Measurements from ENCODE around the gene A1CF. TPM values are rescaled to one million over a fixed set of nuclear protein-coding genes. Genes with fewer than 3 reads are reported as not detected.

Gene A1CF
- total and polyA plus RNA-seq, 10 of the 15 experiments (the other 5 are each of a cell fraction or from before 2014, with no cell fraction given): 0.10 TPM; not detected in 9

DNA sequence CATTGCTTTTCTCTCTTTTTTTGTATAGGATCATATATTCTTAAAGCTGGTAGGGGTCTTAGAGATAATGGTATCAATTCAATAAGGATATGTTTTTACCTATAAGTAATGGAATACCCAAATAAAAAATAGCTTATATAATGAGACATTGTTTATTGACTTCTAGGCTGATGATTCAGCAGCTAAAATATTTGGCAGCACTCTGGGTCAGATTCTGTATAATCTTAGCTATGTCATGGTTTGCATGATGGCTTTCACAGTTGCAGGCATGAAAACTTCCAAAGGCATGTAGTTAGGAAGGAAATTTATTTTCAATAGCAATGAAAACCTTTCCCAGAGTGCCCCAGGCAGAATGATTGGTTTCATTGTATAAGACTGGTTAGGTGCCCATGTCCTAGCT lies 32.1 kb upstream of the A1CF start:
- in situ Hi-C loops (cut with MboI) (no loop called here), intact Hi-C loops (cut with micrococcal nuclease; ENCODE audit: unreplicated experiment) (no loop called here)
- ChIA-PET SMC1A (ENCODE audit: uncharacterized antibody, unreplicated experiment) (no interaction called here), POLR2A (no interaction called here), RAD21 (ENCODE audit: unreplicated experiment) (no interaction called here), CTCF (no interaction called here)
- no peak overlapping the region for H3K9ac ChIP-seq (ENCODE audit: control insufficient read depth, insufficient read depth, low read length)
- H4K20me1 ChIP-seq (ENCODE audit: control insufficient read depth, insufficient read depth): no peaks in the 10 kb centered on the region
- no peaks in the 10 kb centered on the region for H3K9me3 ChIP-seq (replicated peaks; ENCODE audit: control insufficient read depth, insufficient read depth, low read length)
- BruUV-seq (replicated peaks): no TSS peak
- no peak for ATAC-seq
- H3K4me2 ChIP-seq (ENCODE audit: control insufficient read depth, insufficient read depth): no peak overlapping the region
- no peaks in the 10 kb centered on the region for H3K79me2 ChIP-seq (ENCODE audit: control insufficient read depth, insufficient read depth, low read length)
- H3K36me3 ChIP-seq (ENCODE audit: control insufficient read depth in 2 of 2, insufficient read depth in 2 of 2, low read length in 1 of 2): no peaks in the 10 kb centered on the region
- FAIRE-seq: no peak
- no peaks in the 10 kb centered on the region for H3K4me1 ChIP-seq (ENCODE audit: control insufficient read depth, insufficient read depth, low read length)
- no peaks in the 10 kb centered on the region for H3K27me3 ChIP-seq (replicated peaks in 1 of 2; ENCODE audit: control insufficient read depth in 2 of 2, insufficient read depth in 2 of 2, low read length in 1 of 2)
- H2AFZ ChIP-seq (ENCODE audit: control insufficient read depth, low read depth, low read length): no peak overlapping the region
- H3K27ac ChIP-seq (ENCODE audit: control insufficient read depth, insufficient read depth): no peak overlapping the region
- H3K4me3 ChIP-seq: no peak overlapping the region
- TF ChIP-seq HDAC2 (IDR thresholded peaks at IDR 0.05) (no peak), ZBED1 (IDR thresholded peaks at IDR 0.05; ENCODE audit: borderline replicate concordance) (no peak), SREBF2 (IDR thresholded peaks at IDR 0.05; ENCODE audit: low read length) (no peak), RB1 (IDR thresholded peaks at IDR 0.05; ENCODE audit: borderline replicate concordance) (no peak)
- DNase-seq (ENCODE audit: low read depth, low spot score): no peak

GRCh38 chr10:50909334-50910014 lies 24.0 kb upstream of the A1CF start:
- in situ Hi-C loops (cut with MboI) (no loop called here), intact Hi-C loops (cut with micrococcal nuclease; ENCODE audit: unreplicated experiment) (no loop called here)
- ATAC-seq (no peak), FAIRE-seq (no peak), DNase-seq (ENCODE audit: low read depth, low spot score) (no peak)
- H2AFZ ChIP-seq (ENCODE audit: control insufficient read depth, low read depth, low read length): no peak overlapping the region
- no peak overlapping the region for H3K27ac ChIP-seq (ENCODE audit: control insufficient read depth, insufficient read depth)
- no peaks in the 10 kb centered on the region for H3K27me3 ChIP-seq (replicated peaks in 1 of 2; ENCODE audit: control insufficient read depth in 2 of 2, insufficient read depth in 2 of 2, low read length in 1 of 2)
- no peak overlapping the region for H3K4me3 ChIP-seq
- ChIA-PET SMC1A (ENCODE audit: uncharacterized antibody, unreplicated experiment) (no interaction called here), POLR2A (no interaction called here), CTCF (no interaction called here), RAD21 (ENCODE audit: unreplicated experiment) (no interaction called here)
- H3K36me3 ChIP-seq (ENCODE audit: control insufficient read depth in 2 of 2, insufficient read depth in 2 of 2, low read length in 1 of 2): no peaks in the 10 kb centered on the region
- H3K4me1 ChIP-seq (ENCODE audit: control insufficient read depth, insufficient read depth, low read length): no peaks in the 10 kb centered on the region
- no peak overlapping the region for H3K4me2 ChIP-seq (ENCODE audit: control insufficient read depth, insufficient read depth)
- H3K79me2 ChIP-seq (ENCODE audit: control insufficient read depth, insufficient read depth, low read length): no peaks in the 10 kb centered on the region
- BruUV-seq (replicated peaks): no TSS peak
- no peak overlapping the region for H3K9ac ChIP-seq (ENCODE audit: control insufficient read depth, insufficient read depth, low read length)
- H3K9me3 ChIP-seq (replicated peaks; ENCODE audit: control insufficient read depth, insufficient read depth, low read length): no peaks in the 10 kb centered on the region
- no peaks in the 10 kb centered on the region for H4K20me1 ChIP-seq (ENCODE audit: control insufficient read depth, insufficient read depth)
- 42% methylated on average over 7 of the region's 7 CpGs for WGBS (ENCODE audit: insufficient coverage, insufficient replicate concordance, low lambda C conversion rate, missing lambda C conversion rate)
- TF ChIP-seq NR2C1 (IDR thresholded peaks at IDR 0.05): no peak
- no peak for TF ChIP-seq NKRF (conservative IDR thresholded peaks at IDR 0.05)
- no peak for TF ChIP-seq ZNF207 (IDR thresholded peaks at IDR 0.05; ENCODE audit: borderline replicate concordance)
- TF ChIP-seq, protein P1, sequence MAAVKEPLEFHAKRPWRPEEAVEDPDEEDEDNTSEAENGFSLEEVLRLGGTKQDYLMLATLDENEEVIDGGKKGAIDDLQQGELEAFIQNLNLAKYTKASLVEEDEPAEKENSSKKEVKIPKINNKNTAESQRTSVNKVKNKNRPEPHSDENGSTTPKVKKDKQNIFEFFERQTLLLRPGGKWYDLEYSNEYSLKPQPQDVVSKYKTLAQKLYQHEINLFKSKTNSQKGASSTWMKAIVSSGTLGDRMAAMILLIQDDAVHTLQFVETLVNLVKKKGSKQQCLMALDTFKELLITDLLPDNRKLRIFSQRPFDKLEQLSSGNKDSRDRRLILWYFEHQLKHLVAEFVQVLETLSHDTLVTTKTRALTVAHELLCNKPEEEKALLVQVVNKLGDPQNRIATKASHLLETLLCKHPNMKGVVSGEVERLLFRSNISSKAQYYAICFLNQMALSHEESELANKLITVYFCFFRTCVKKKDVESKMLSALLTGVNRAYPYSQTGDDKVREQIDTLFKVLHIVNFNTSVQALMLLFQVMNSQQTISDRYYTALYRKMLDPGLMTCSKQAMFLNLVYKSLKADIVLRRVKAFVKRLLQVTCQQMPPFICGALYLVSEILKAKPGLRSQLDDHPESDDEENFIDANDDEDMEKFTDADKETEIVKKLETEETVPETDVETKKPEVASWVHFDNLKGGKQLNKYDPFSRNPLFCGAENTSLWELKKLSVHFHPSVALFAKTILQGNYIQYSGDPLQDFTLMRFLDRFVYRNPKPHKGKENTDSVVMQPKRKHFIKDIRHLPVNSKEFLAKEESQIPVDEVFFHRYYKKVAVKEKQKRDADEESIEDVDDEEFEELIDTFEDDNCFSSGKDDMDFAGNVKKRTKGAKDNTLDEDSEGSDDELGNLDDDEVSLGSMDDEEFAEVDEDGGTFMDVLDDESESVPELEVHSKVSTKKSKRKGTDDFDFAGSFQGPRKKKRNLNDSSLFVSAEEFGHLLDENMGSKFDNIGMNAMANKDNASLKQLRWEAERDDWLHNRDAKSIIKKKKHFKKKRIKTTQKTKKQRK (IDR thresholded peaks at IDR 0.05; ENCODE audit: low read depth, low read length): no peak
- no peak for TF ChIP-seq MLLT1 (IDR thresholded peaks at IDR 0.05)
- no peak for TF ChIP-seq KAT2A (conservative IDR thresholded peaks at IDR 0.05; ENCODE audit: control insufficient read depth, low read depth, low read length)
- TF ChIP-seq MEF2B (IDR thresholded peaks at IDR 0.05; ENCODE audit: partially characterized antibody, poor library complexity, severe bottlenecking): no peak

All from GM12878 (cell line).